Neural cell (in vitro differentiated cells): ENCODE measurements around the gene ARFGEF3. TPM values are rescaled to one million over a fixed set of nuclear protein-coding genes. Genes with fewer than 3 reads are reported as not detected.

Experiments
- H2AFZ ChIP-seq: fragments of 200-600, 300-800 bp; sonication (generic), shearing (Covaris generic); 2 replicates; pipeline ENCODE4 v1.6.0; 2014; ENCODE audit warnings: low read depth, mild to moderate bottlenecking, antibody characterized with exemption, low read length, moderate library complexity
- H3F3A ChIP-seq: fragments of 200-600 bp; shearing (Covaris generic); 2 replicates; pipeline ENCODE4 v1.6.1; 2016; ENCODE audit warnings: mild to moderate bottlenecking, moderate library complexity, mixed read lengths, antibody characterized with exemption, low read length; ENCODE audit not compliant: insufficient read depth, poor library complexity, severe bottlenecking
- H3K27ac ChIP-seq: fragments of 200-600, 300-800 bp; sonication (generic), shearing (Covaris generic); 2 replicates; pipeline ENCODE4 v1.5.1; 2014; ENCODE audit warnings: mild to moderate bottlenecking, low read length, moderate library complexity
- H3K27me3 ChIP-seq: fragments of 300-800, 200-600 bp; sonication (generic), shearing (Covaris generic); 2 replicates; pipeline ENCODE4 v1.6.0; 2014; ENCODE audit warnings: mild to moderate bottlenecking, low read depth, low read length, moderate library complexity; ENCODE audit not compliant: insufficient read depth
- H3K36me3 ChIP-seq: fragments of 300-800, 200-600 bp; sonication (generic), shearing (Covaris generic); 2 replicates; pipeline ENCODE4 v1.5.1; 2014; ENCODE audit warnings: mild to moderate bottlenecking, antibody characterized with exemption, low read length, moderate library complexity; ENCODE audit not compliant: insufficient read depth
- H3K4me2 ChIP-seq: fragments of 300-800, 200-600 bp; sonication (generic), shearing (Covaris generic); 2 replicates; pipeline ENCODE4 v1.6.0; 2014; ENCODE audit warnings: mild to moderate bottlenecking, low read length
- H3K4me3 ChIP-seq: fragments of 300-800, 200-600 bp; sonication (generic), shearing (Covaris generic); 2 replicates; pipeline ENCODE4 v1.5.1; 2014; ENCODE audit warnings: mild to moderate bottlenecking, low read length, moderate library complexity
- H3K79me2 ChIP-seq: fragments of 200-600 bp; shearing (Covaris generic); replicated peaks from 2 replicates; pipeline ENCODE4 v1.6.0; 2014; ENCODE audit warnings: mild to moderate bottlenecking, low read length, moderate library complexity; ENCODE audit not compliant: insufficient read depth
- H3K9ac ChIP-seq: fragments of 300-800, 200-600 bp; sonication (generic), shearing (Covaris generic); 2 replicates; pipeline ENCODE4 v1.6.1; 2016; ENCODE audit warnings: mild to moderate bottlenecking, low read length, mixed read lengths
- H3K9me2 ChIP-seq: fragments of 200-600 bp; shearing (Covaris generic); 2 replicates; pipeline ENCODE4 v1.6.1; 2016; ENCODE audit warnings: mild to moderate bottlenecking, low read length, mixed read lengths; ENCODE audit not compliant: insufficient read depth
- H3K9me3 ChIP-seq: fragments of 200-600, 300-800 bp; sonication (generic), shearing (Covaris generic); 2 replicates; pipeline ENCODE4 v1.6.1; 2016; ENCODE audit warnings: mild to moderate bottlenecking, mixed run types, low read length, moderate library complexity, mixed read lengths
- H4K20me1 ChIP-seq: fragments of 200-600 bp; shearing (Covaris generic); 2 replicates; pipeline ENCODE4 v1.6.1; 2016; ENCODE audit warnings: mild to moderate bottlenecking, mixed run types; ENCODE audit not compliant: insufficient read depth
- EP300 ChIP-seq: fragments of 450-650 bp; conservative IDR thresholded peaks from 2 replicates; pipeline ENCODE4 v1.6.1; 2014; ENCODE audit warnings: antibody characterized with exemption, mild to moderate bottlenecking, moderate library complexity; ENCODE audit not compliant: poor library complexity, severe bottlenecking
- EZH2 ChIP-seq: fragments of 200-600, 300-800 bp; shearing (Covaris generic), sonication (generic); IDR thresholded peaks from 2 replicates; pipeline ENCODE4 v1.6.1; 2014; ENCODE audit warnings: antibody characterized with exemption, low read length, borderline replicate concordance, mild to moderate bottlenecking; ENCODE audit not compliant: insufficient read depth, poor library complexity, severe bottlenecking
- MXI1 ChIP-seq: fragments of 450-650 bp; conservative IDR thresholded peaks from 2 replicates; pipeline ENCODE4 v1.6.1; 2014; ENCODE audit warnings: antibody characterized with exemption, mild to moderate bottlenecking; ENCODE audit not compliant: poor library complexity, severe bottlenecking
- POLR2AphosphoS5 ChIP-seq: IDR thresholded peaks from 2 replicates; pipeline ENCODE4 v1.6.1; 2012
- RAD21 ChIP-seq: fragments of 450-650 bp; conservative IDR thresholded peaks from 2 replicates; pipeline ENCODE4 v1.6.1; 2014; ENCODE audit warnings: antibody characterized with exemption, mild to moderate bottlenecking, moderate library complexity
- REST ChIP-seq: IDR thresholded peaks from 2 replicates; pipeline ENCODE4 v1.6.1; 2012; ENCODE audit warnings: borderline replicate concordance
- SMC3 ChIP-seq: fragments of 450-650 bp; conservative IDR thresholded peaks from 2 replicates; pipeline ENCODE4 v1.6.1; 2014; ENCODE audit warnings: antibody characterized with exemption, mild to moderate bottlenecking, moderate library complexity; ENCODE audit not compliant: poor library complexity
- TAF1 ChIP-seq: IDR thresholded peaks from 2 replicates; pipeline ENCODE4 v1.6.1; 2012; ENCODE audit warnings: low read depth
- polyA plus RNA-seq: library from polyadenylated mRNA; depleted of rRNA; stranded (reverse); fragments of >200 nt; gene quantifications from 2 replicates; pipeline ENCODE4 v1.2.3, GENCODE V29; 2014
- TF ChIP-seq, protein P1 (sequence below): fragments of 450-650 bp; IDR thresholded peaks from 2 replicates; pipeline ENCODE4 v1.5.1; 2014; ENCODE audit warnings: antibody characterized with exemption, mild to moderate bottlenecking, moderate library complexity; ENCODE audit not compliant: poor library complexity, severe bottlenecking

Gene ARFGEF3
- polyA plus RNA-seq, 1 donor from 2014 or later: 4.6 TPM

GRCh38 chr6:138345565-138346285 lies 184.0 kb downstream of the ARFGEF3 start:
- Histone ChIP-seq H3K9ac (no peak overlapping the region), H3K4me2 (no peak overlapping the region), H4K20me1 (no peaks in the 10 kb centered on the region), H3K79me2 (no peaks in the 10 kb centered on the region), H2AFZ (no peak overlapping the region), H3K27ac (no peak overlapping the region), H3F3A (no peaks in the 10 kb centered on the region), H3K4me3 (no peak overlapping the region), H3K9me2 (no peaks in the 10 kb centered on the region), H3K36me3 (no peaks in the 10 kb centered on the region), H3K9me3 (no peaks in the 10 kb centered on the region), H3K27me3 (no peaks in the 10 kb centered on the region)
- TF ChIP-seq EP300 (no peak), EZH2 (no peak), TAF1 (no peak), MXI1 (no peak)
- TF ChIP-seq, protein P1, sequence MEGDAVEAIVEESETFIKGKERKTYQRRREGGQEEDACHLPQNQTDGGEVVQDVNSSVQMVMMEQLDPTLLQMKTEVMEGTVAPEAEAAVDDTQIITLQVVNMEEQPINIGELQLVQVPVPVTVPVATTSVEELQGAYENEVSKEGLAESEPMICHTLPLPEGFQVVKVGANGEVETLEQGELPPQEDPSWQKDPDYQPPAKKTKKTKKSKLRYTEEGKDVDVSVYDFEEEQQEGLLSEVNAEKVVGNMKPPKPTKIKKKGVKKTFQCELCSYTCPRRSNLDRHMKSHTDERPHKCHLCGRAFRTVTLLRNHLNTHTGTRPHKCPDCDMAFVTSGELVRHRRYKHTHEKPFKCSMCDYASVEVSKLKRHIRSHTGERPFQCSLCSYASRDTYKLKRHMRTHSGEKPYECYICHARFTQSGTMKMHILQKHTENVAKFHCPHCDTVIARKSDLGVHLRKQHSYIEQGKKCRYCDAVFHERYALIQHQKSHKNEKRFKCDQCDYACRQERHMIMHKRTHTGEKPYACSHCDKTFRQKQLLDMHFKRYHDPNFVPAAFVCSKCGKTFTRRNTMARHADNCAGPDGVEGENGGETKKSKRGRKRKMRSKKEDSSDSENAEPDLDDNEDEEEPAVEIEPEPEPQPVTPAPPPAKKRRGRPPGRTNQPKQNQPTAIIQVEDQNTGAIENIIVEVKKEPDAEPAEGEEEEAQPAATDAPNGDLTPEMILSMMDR: no peak

DNA sequence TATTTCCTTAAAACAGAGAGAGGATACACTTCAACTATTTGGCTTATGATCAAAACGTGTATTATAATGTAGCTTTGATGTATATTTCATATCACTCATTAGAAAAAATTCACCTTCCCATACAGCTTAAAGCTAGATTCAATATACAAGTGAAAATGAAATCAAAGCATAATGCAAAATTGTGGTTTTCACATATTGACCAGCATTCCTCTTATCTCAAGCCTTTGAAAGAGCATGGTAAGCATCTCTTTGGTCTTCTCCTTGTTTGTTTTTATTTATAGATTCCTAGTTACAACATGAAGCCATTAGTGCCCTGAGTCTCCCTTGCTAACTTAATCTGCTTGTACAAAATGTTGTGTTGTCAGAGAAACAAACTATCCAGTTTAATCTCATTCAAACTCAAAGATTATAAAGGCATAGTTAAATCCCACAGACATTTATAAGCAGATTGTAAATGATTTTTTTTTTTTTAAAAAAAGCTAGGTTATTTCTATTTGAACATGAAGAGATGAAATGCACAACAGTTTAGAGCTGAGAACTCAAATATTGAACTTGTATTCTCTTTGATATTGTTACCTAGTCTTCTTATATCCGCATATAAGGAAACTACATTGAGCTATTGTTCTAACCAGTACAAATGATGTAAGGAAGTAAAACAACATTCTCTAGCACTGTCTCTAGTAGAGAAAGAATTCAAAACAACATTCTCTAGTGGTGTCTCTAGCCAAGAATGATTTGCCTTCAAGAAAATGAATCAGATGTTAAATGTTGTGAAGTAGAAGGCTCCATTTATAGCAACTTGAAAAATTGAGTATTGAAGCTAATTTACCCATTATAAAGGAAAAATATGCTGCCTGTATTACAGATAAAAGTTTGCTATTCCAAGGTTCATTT lies 184.8 kb downstream of the ARFGEF3 start:
- no peak overlapping the region for H3K4me2 ChIP-seq
- H2AFZ ChIP-seq: no peak overlapping the region

More for the DNA sequence above, 184.8 kb downstream of the ARFGEF3 start:
- Histone ChIP-seq H4K20me1 (no peaks in the 10 kb centered on the region), H3K4me3 (no peak overlapping the region), H3K9me2 (no peaks in the 10 kb centered on the region), H3K9me3 (no peaks in the 10 kb centered on the region), H3K9ac (no peak overlapping the region), H3K36me3 (no peaks in the 10 kb centered on the region), H3F3A (no peaks in the 10 kb centered on the region), H3K27me3 (no peaks in the 10 kb centered on the region), H3K79me2 (no peaks in the 10 kb centered on the region), H3K27ac (no peak overlapping the region)
- TF ChIP-seq SMC3 (no peak), MXI1 (no peak), REST (no peak), TAF1 (no peak), RAD21 (no peak), POLR2AphosphoS5 (no peak), EZH2 (no peak)
- TF ChIP-seq, protein P1: no peak
